HG03558 (cell line): ENCODE measurements around the gene CAPN7.

Source experiments
- ATAC-seq: cut with Tn5 transposase; IDR thresholded peaks from one replicate; pipeline ENCODE4 v1.9.1; 2021; ENCODE audit warnings: moderate number of reproducible peaks; ENCODE audit not compliant: unreplicated experiment; ENCODE audit errors: extremely low read depth

Gene CAPN7

GRCh38 chr3:15292765-15293522 lies 86.9 kb downstream of the CAPN7 start:
- no peak for ATAC-seq

- ATAC-seq: no peak
Observed at GRCh38 chr3:15294929-15295328, 88.9 kb downstream of the CAPN7 start.

GRCh38 chr3:15295506-15295905 lies 89.5 kb downstream of the CAPN7 start:
- no peak for ATAC-seq

- ATAC-seq: no peak
Observed at GRCh38 chr3:15297608-15298350, 91.7 kb downstream of the CAPN7 start.

GRCh38 chr3:15298504-15298903 lies 92.5 kb downstream of the CAPN7 start:
- no peak for ATAC-seq

GRCh38 chr3:15299036-15299435 lies 93.0 kb downstream of the CAPN7 start:
- ATAC-seq: no peak

- ATAC-seq: no peak
Observed at GRCh38 chr3:15300323-15301078, 94.5 kb downstream of the CAPN7 start.

- ATAC-seq: no peak
Observed at GRCh38 chr3:15301761-15302160, 95.7 kb downstream of the CAPN7 start.
